GM12878 (cell line): Measurements from ENCODE around the gene ANKRD33B. TPM values are rescaled to one million over a fixed set of nuclear protein-coding genes. Genes with fewer than 3 reads are reported as not detected.

Experiments used
- ATAC-seq: fragments of 200-7000 bp; cut with Tn5 transposase; 3 replicates; pipeline ENCODE4 v1.9.1; 2020; ENCODE audit warnings: mild to moderate bottlenecking, moderate library complexity
- BruUV-seq: library from RNA; stranded (reverse); fragments of 400-500 nt; replicated peaks from 2 replicates; lab custom pipeline; 2021; lab: Mats Ljungman, UMichigan
- CTCF ChIA-PET: fragments of 300-600 bp; sonication (Branson Sonifier 250); formaldehyde crosslinking; extraction: SDS; loops from one replicate; lab custom pipeline; 2021; ENCODE audit warnings: inconsistent platforms; lab: Yijun Ruan, JAX
- POLR2A ChIA-PET: fragments of 350-600 bp; formaldehyde crosslinking; extraction: SDS; loops from one replicate; lab custom pipeline; 2021; ENCODE audit warnings: inconsistent platforms; lab: Charles Lee
- RAD21 ChIA-PET: fragments of 300-600 bp; sonication (Branson Sonifier 250); formaldehyde crosslinking; loops from one replicate; lab custom pipeline; 2023; ENCODE audit warnings: antibody characterized with exemption; ENCODE audit not compliant: unreplicated experiment; lab: Charles Lee
- SMC1A ChIA-PET: fragments of 300-600 bp; sonication (Branson Sonifier 250); formaldehyde crosslinking; loops from one replicate; lab custom pipeline; 2023; ENCODE audit not compliant: unreplicated experiment, uncharacterized antibody; lab: Charles Lee
- DNase-seq: peaks from one replicate; pipeline ENCODE4 v3.0.0-alpha.2; 2011; ENCODE audit warnings: low read depth, low spot score
- FAIRE-seq: peaks from 3 replicates; lab custom pipeline; 2011; peaks lifted over from hg19 to GRCh38; lab: Jason Lieb, UNC
- H2AFZ ChIP-seq: 2 replicates; pipeline ENCODE4 v1.6.0; 2011; ENCODE audit warnings: low read depth, low read length, control low read depth; ENCODE audit not compliant: control insufficient read depth
- H3K27ac ChIP-seq: 2 replicates; pipeline ENCODE4 v1.5.1; 2011; ENCODE audit warnings: control low read depth; ENCODE audit not compliant: control insufficient read depth, insufficient read depth
- H3K27me3 ChIP-seq, 2 experiments: replicated peaks in 1 of 2; 2 replicates each; pipeline versions ENCODE4 v1.6.0 to v1.6.1; 2011; ENCODE audit warnings: low read length in 1 of 2; ENCODE audit not compliant: control insufficient read depth in 2 of 2, insufficient read depth in 2 of 2
- H3K36me3 ChIP-seq, 2 experiments: 2 replicates each; pipeline ENCODE4 v1.5.1; 2011; ENCODE audit warnings: low read length in 1 of 2; ENCODE audit not compliant: control insufficient read depth in 2 of 2, insufficient read depth in 2 of 2
- H3K4me1 ChIP-seq: 2 replicates; pipeline ENCODE4 v1.6.1; 2011; ENCODE audit warnings: mild to moderate bottlenecking, low read length, moderate library complexity, mixed read lengths; ENCODE audit not compliant: control insufficient read depth, insufficient read depth
- H3K4me2 ChIP-seq: 2 replicates; pipeline ENCODE4 v1.6.0; 2011; ENCODE audit warnings: control low read depth; ENCODE audit not compliant: control insufficient read depth, insufficient read depth
- H3K4me3 ChIP-seq: fragments of 200-600 bp; sonication (generic); 2 replicates; pipeline ENCODE4 v1.5.1; 2016
- H3K79me2 ChIP-seq: 2 replicates; pipeline ENCODE4 v1.6.0; 2011; ENCODE audit warnings: low read length; ENCODE audit not compliant: control insufficient read depth, insufficient read depth
- H3K9ac ChIP-seq: 2 replicates; pipeline ENCODE4 v1.8.0; 2011; ENCODE audit warnings: low read length, control low read depth, mixed read lengths; ENCODE audit not compliant: control insufficient read depth, insufficient read depth
- H3K9me3 ChIP-seq: replicated peaks from 3 replicates; pipeline ENCODE4 v1.5.1; 2011; ENCODE audit warnings: mild to moderate bottlenecking, low read length; ENCODE audit not compliant: control insufficient read depth, insufficient read depth
- H4K20me1 ChIP-seq: 2 replicates; pipeline ENCODE4 v1.6.0; 2011; ENCODE audit not compliant: control insufficient read depth, insufficient read depth
- BHLHE40 ChIP-seq, 2 experiments: fragments of 450-650 bp in 1 of 2; IDR thresholded peaks; 2 replicates each; pipeline ENCODE4 v1.6.1; 2011 to 2017; ENCODE audit warnings: low read depth in 2 of 2, borderline replicate concordance in 1 of 2, improper control_type of control experiment in 1 of 2, low read length in 1 of 2, mild to moderate bottlenecking in 1 of 2
- CREB1 ChIP-seq: IDR thresholded peaks from 2 replicates; pipeline ENCODE4 v1.6.1; 2012; ENCODE audit warnings: low read depth, mild to moderate bottlenecking, inconsistent platforms
- CTCF ChIP-seq, 3 experiments: IDR thresholded peaks in 2 of 3; conservative IDR thresholded peaks in 1 of 3; 2 replicates each; pipeline ENCODE4 v1.5.1; 2011; ENCODE audit warnings: low read depth in 3 of 3, low read length in 3 of 3, mild to moderate bottlenecking in 3 of 3, control low read depth in 2 of 3, moderate library complexity in 2 of 3, inconsistent platforms in 1 of 3, mixed read lengths in 1 of 3; ENCODE audit not compliant: control insufficient read depth in 2 of 3, insufficient read depth in 1 of 3; ENCODE audit errors: extremely low read depth in 1 of 3
- ELK1 ChIP-seq: IDR thresholded peaks from 2 replicates; pipeline ENCODE4 v1.6.1; 2012; ENCODE audit warnings: low read depth, low read length, improper control_type of control experiment
- ETV6 ChIP-seq, 2 experiments: fragments of 450-650 bp in 1 of 2; IDR thresholded peaks in 1 of 2; conservative IDR thresholded peaks in 1 of 2; 2 replicates each; pipeline ENCODE4 v1.6.1; 2014; ENCODE audit warnings: antibody characterized with exemption in 1 of 2, borderline replicate concordance in 1 of 2, low read depth in 1 of 2, mild to moderate bottlenecking in 1 of 2, moderate library complexity in 1 of 2
- FOXM1 ChIP-seq: IDR thresholded peaks from 2 replicates; pipeline ENCODE4 v1.6.1; 2012; ENCODE audit warnings: low read depth, mild to moderate bottlenecking, inconsistent platforms, low read length, moderate library complexity
- GATAD2B ChIP-seq: fragments of 450-650 bp; conservative IDR thresholded peaks from 2 replicates; pipeline ENCODE4 v1.6.1; 2017; ENCODE audit warnings: low read depth, mild to moderate bottlenecking, moderate library complexity
- IKZF1 ChIP-seq: fragments of 450-650 bp; conservative IDR thresholded peaks from 2 replicates; pipeline ENCODE4 v1.6.1; 2017; ENCODE audit warnings: antibody characterized with exemption, mild to moderate bottlenecking
- IRF4 ChIP-seq: IDR thresholded peaks from 2 replicates; pipeline ENCODE4 v1.6.1; 2011; ENCODE audit warnings: low read depth, low read length
- MAX ChIP-seq: IDR thresholded peaks from 2 replicates; pipeline ENCODE4 v1.6.1; 2012; ENCODE audit warnings: low read depth, low read length, improper control_type of control experiment
- NBN ChIP-seq: fragments of 450-650 bp; IDR thresholded peaks from 2 replicates; pipeline ENCODE4 v1.6.1; 2016
- NFIC ChIP-seq: IDR thresholded peaks from 2 replicates; pipeline ENCODE4 v1.6.1; 2012; ENCODE audit warnings: low read depth, mild to moderate bottlenecking, inconsistent platforms, low read length, moderate library complexity
- PAX8 ChIP-seq: fragments of 450-650 bp; IDR thresholded peaks from 2 replicates; pipeline ENCODE4 v1.6.1; 2017; ENCODE audit warnings: mild to moderate bottlenecking, moderate library complexity
- POLR2AphosphoS5 ChIP-seq: IDR thresholded peaks from 2 replicates; pipeline ENCODE4 v1.6.1; 2011; ENCODE audit warnings: mild to moderate bottlenecking, low read length, inconsistent platforms
- RB1 ChIP-seq: fragments of 450-650 bp; formaldehyde crosslinking; IDR thresholded peaks from 2 replicates; pipeline ENCODE4 v1.6.1; 2017; ENCODE audit warnings: mild to moderate bottlenecking, borderline replicate concordance
- RELA ChIP-seq: fragments of 450-650 bp; IDR thresholded peaks from 2 replicates; pipeline ENCODE4 v1.8.0; 2014; ENCODE audit warnings: borderline replicate concordance; ENCODE audit not compliant: partially characterized antibody
- SMAD1 ChIP-seq: fragments of 450-650 bp; IDR thresholded peaks from 2 replicates; pipeline ENCODE4 v1.6.1; 2018; ENCODE audit warnings: mild to moderate bottlenecking, low read depth; ENCODE audit not compliant: partially characterized antibody
- TCF7 ChIP-seq: IDR thresholded peaks from 2 replicates; pipeline ENCODE4 v1.6.1; 2014; ENCODE audit warnings: antibody characterized with exemption, borderline replicate concordance
- YY1 ChIP-seq: IDR thresholded peaks from 2 replicates; pipeline ENCODE4 v1.6.1; 2011; ENCODE audit warnings: low read depth, mild to moderate bottlenecking, low read length
- WGBS: methylation state at CpG from one replicate; pipeline ENCODE4 v1.1.6; 2016; ENCODE audit warnings: low lambda C conversion rate; ENCODE audit not compliant: insufficient replicate concordance, insufficient coverage; ENCODE audit errors: missing lambda C conversion rate; 5-methylcytosine and 5-hydroxymethylcytosine counted together
- in situ Hi-C: fragments of 300-500 bp; cut with MboI; formaldehyde crosslinking; loops from 9 replicates; pipeline ENCODE4 v1.14.3; 2018; ENCODE audit warnings: mixed read lengths
- intact Hi-C: fragments of 100-400 bp; cut with micrococcal nuclease; formaldehyde crosslinking; loops from one replicate; pipeline ENCODE4 v1.14.2; 2022; ENCODE audit not compliant: unreplicated experiment
- polyA plus RNA-seq, 11 experiments: library from polyadenylated mRNA; depleted of rRNA in 4 of 11; unstranded in 6 of 11; stranded (reverse) in 5 of 11; fragments of >200 nt; fragmentation: Nextera tagmentation in 4 of 11; fragmentation: Illumina TruSeq in 1 of 11; extraction: Ambion mirVana in 4 of 11; extraction: Trizol in 1 of 11; gene quantifications; 1 replicate in 1 of 11; 2 replicates in 10 of 11; pipeline versions ENCODE4 v1.2.1 to v1.2.3, GENCODE V29; 2011 to 2016; ENCODE audit warnings: inconsistent platforms in 2 of 11, missing spikeins in 2 of 11, low read depth in 1 of 11
- total RNA-seq, 4 experiments: library from RNA; depleted of rRNA in 3 of 4; stranded (reverse); fragments of >200 nt in 3 of 4; fragmentation: Illumina TruSeq in 1 of 4; extraction: Trizol in 1 of 4; gene quantifications; 2 replicates each; pipeline versions ENCODE4 v1.2.1 to v1.2.3, GENCODE V29; 2013 to 2021

Gene ANKRD33B
- total and polyA plus RNA-seq, 10 of the 15 experiments (the other 5 are each of a cell fraction or from before 2014, with no cell fraction given), result 4.9 to 61.6 (median 15.6) TPM

- no TSS peak for BruUV-seq
- peaks cover 72% of the 10 kb centered on the region for H3K4me1 ChIP-seq
- H3K27me3 ChIP-seq, result no peaks in the 10 kb centered on the region
- DNase-seq (no peak), ATAC-seq (peak; percentile 65), FAIRE-seq (peak; percentile 52)
- no peaks in the 10 kb centered on the region; the same call in 1 of the 3 replicates for H3K9me3 ChIP-seq
- CTCF ChIA-PET, result interaction anchor here (0.6 to 1.0 kb wide), 2 partner anchors 26 to 31 kb away, joined by 3 to 6 read pairs; no protein-coding TSS in a partner anchor
- intact Hi-C loops, result no loop called here
- peak overlapping the region; percentile 84 for H3K27ac ChIP-seq
- H2AFZ ChIP-seq, result no peak overlapping the region
- peaks cover 7 to 11% of the 10 kb centered on the region in 2 experiments; a peak in 3 of 4 replicates for H3K36me3 ChIP-seq
- SMC1A ChIA-PET, result interaction anchor here (1.0 to 1.8 kb wide), 5 partner anchors 11 to 147 kb away, joined by 3 to 9 read pairs (median 3); no protein-coding TSS in a partner anchor
- H4K20me1 ChIP-seq, result no peaks in the 10 kb centered on the region
- in situ Hi-C loops, result no loop called here
- H3K9ac ChIP-seq, result 0 out of 2 replicates have a peak overlapping the region, but pooled peaks have one; percentile 12
- H3K4me3 ChIP-seq, result peak overlapping the region; percentile 39; the same call in 1 of the 2 replicates
- RAD21 ChIA-PET, result no interaction called here
- H3K79me2 ChIP-seq, result peaks cover 82% of the 10 kb centered on the region
- POLR2A ChIA-PET, result interaction anchor here (0.8 to 1.6 kb wide), 5 partner anchors 9 to 182 kb away, joined by 3 to 5 read pairs (median 3); no protein-coding TSS in a partner anchor
- peak overlapping the region; percentile 78 for H3K4me2 ChIP-seq
- WGBS, result 20% methylated on average over 19 of the region's 19 CpGs
- TF ChIP-seq BHLHE40 (IDR thresholded peaks at IDR 0.05; ENCODE audit: borderline replicate concordance in 1 of 2, low read depth in 2 of 2, low read length in 1 of 2) (peak in 1 of 2 experiments; percentile 39; a peak in 1 of 4 replicates), MAX (0 out of 2 replicates have a peak, but pooled peaks have one; percentile 32), RELA (peak; percentile 23), SMAD1 (peak; percentile 96), FOXM1 (peak; percentile 13; the same call in 1 of the 2 replicates), ELK1 (no peak), IRF4 (no peak), ETV6 (conservative IDR thresholded peaks at IDR 0.05 in 1 of 2, IDR thresholded peaks at IDR 0.05 in 1 of 2; ENCODE audit: borderline replicate concordance in 1 of 2, low read depth in 1 of 2) (no peak), PAX8 (no peak), NFIC (0 out of 2 replicates have a peak, but pooled peaks have one; percentile 2), IKZF1 (peak; percentile 58), CTCF (IDR thresholded peaks at IDR 0.05 in 2 of 3, conservative IDR thresholded peaks at IDR 0.05 in 1 of 3; ENCODE audit: control insufficient read depth in 2 of 3, extremely low read depth in 1 of 3, insufficient read depth in 1 of 3, low read depth in 3 of 3, low read length in 3 of 3) (no peak), CREB1 (0 out of 2 replicates have a peak, but pooled peaks have one; percentile 23), YY1 (0 out of 2 replicates have a peak, but pooled peaks have one; percentile 13), RB1 (no peak), NBN (0 out of 2 replicates have a peak, but pooled peaks have one; percentile 15), POLR2AphosphoS5 (peak; percentile 65; the same call in 1 of the 2 replicates), TCF7 (no peak), GATAD2B (peak; percentile 34; the same call in 1 of the 2 replicates)
Measured at GRCh38 chr5:10601246-10602030, 37.6 kb downstream of the ANKRD33B start.
